H1 (cell line): ENCODE results near the gene ARMH1. TPM values are rescaled to one million over a fixed set of nuclear protein-coding genes. Genes with fewer than 3 reads are reported as not detected.

Experiments
- CTCF ChIA-PET: fragments of 300-600 bp; sonication (Branson Sonifier 250); formaldehyde crosslinking; loops from one replicate; lab custom pipeline; 2021; ENCODE audit not compliant: partially characterized antibody; lab: Charles Lee
- POLR2A ChIA-PET: fragments of 300-600 bp; sonication (Branson Sonifier 250); formaldehyde crosslinking; loops from one replicate; lab custom pipeline; 2021; ENCODE audit warnings: inconsistent platforms; ENCODE audit not compliant: partially characterized antibody; lab: Charles Lee
- DNase-seq, 2 experiments: peaks; one replicate each; pipeline versions ENCODE4 v3.0.0 to v3.0.0-alpha.2; 2010 to 2022; ENCODE audit warnings: low spot score in 2 of 2, low read depth in 1 of 2, mixed read lengths in 1 of 2
- FAIRE-seq: peaks from 2 replicates; lab custom pipeline; 2011; peaks lifted over from hg19 to GRCh38; lab: Jason Lieb, UNC
- H2AFZ ChIP-seq: 2 replicates; pipeline ENCODE4 v1.8.1; 2012; ENCODE audit warnings: low read length, inconsistent platforms
- H2AK5ac ChIP-seq: 2 replicates; pipeline ENCODE4 v1.6.1; 2013; ENCODE audit warnings: low read depth, low read length
- H2BK120ac ChIP-seq: replicated peaks from 2 replicates; pipeline ENCODE3; 2013; ENCODE audit warnings: low read depth, low read length, inconsistent platforms
- H2BK12ac ChIP-seq: 2 replicates; pipeline ENCODE4 v1.6.1; 2013; ENCODE audit warnings: low read depth, low read length
- H2BK15ac ChIP-seq: 2 replicates; pipeline ENCODE4 v1.6.1; 2013; ENCODE audit warnings: low read length
- H2BK20ac ChIP-seq: 2 replicates; pipeline ENCODE4 v1.6.1; 2013; ENCODE audit warnings: low read length
- H2BK5ac ChIP-seq: 2 replicates; pipeline ENCODE4 v1.6.1; 2013; ENCODE audit warnings: low read depth, low read length
- H3K14ac ChIP-seq: 2 replicates; pipeline ENCODE4 v1.6.1; 2013; ENCODE audit warnings: inconsistent platforms; ENCODE audit not compliant: insufficient read length
- H3K18ac ChIP-seq: 2 replicates; pipeline ENCODE4 v1.6.1; 2013; ENCODE audit warnings: low read length; ENCODE audit errors: extremely low read depth
- H3K23ac ChIP-seq: 2 replicates; pipeline ENCODE4 v1.6.1; 2013; ENCODE audit warnings: inconsistent platforms; ENCODE audit not compliant: insufficient read length
- H3K23me2 ChIP-seq: 2 replicates; pipeline ENCODE4 v1.6.1; 2013; ENCODE audit warnings: low read depth, low read length
- H3K27ac ChIP-seq: 2 replicates; pipeline ENCODE4 v1.6.1; 2011; ENCODE audit warnings: low read depth, low read length, inconsistent platforms
- H3K27me3 ChIP-seq, 4 experiments: replicated peaks in 1 of 4; 1 replicate in 1 of 4; 2 replicates in 3 of 4; pipeline versions ENCODE4 v1.6.1 to v1.8.1; 2011 to 2013; ENCODE audit warnings: low read length in 3 of 4, mild to moderate bottlenecking in 3 of 4, inconsistent platforms in 2 of 4, mixed read lengths in 2 of 4, moderate library complexity in 1 of 4; ENCODE audit not compliant: control insufficient read depth in 3 of 4, insufficient read depth in 3 of 4; ENCODE audit errors: extremely low read depth in 1 of 4
- H3K36me3 ChIP-seq, 4 experiments: 2 replicates each; pipeline versions ENCODE4 v1.6.1 to v1.8.1; 2011 to 2013; ENCODE audit warnings: mild to moderate bottlenecking in 4 of 4, low read length in 3 of 4, moderate library complexity in 2 of 4, control low read depth in 1 of 4, inconsistent platforms in 1 of 4; ENCODE audit not compliant: insufficient read depth in 4 of 4, control insufficient read depth in 2 of 4
- H3K4ac ChIP-seq: replicated peaks from 2 replicates; pipeline ENCODE3; 2013; ENCODE audit warnings: low read length, low read depth, mixed read lengths, inconsistent platforms; ENCODE audit not compliant: insufficient read length
- H3K4me1 ChIP-seq, 4 experiments: replicated peaks in 1 of 4; 1 replicate in 1 of 4; 2 replicates in 3 of 4; pipeline versions ENCODE4 v1.6.1 to v1.8.1; 2011 to 2013; ENCODE audit warnings: low read length in 3 of 4, inconsistent platforms in 2 of 4, mixed read lengths in 1 of 4; ENCODE audit not compliant: insufficient read depth in 4 of 4, control insufficient read depth in 3 of 4
- H3K4me2 ChIP-seq, 2 experiments: 2 replicates each; pipeline versions ENCODE4 v1.6.1 to v1.8.1; 2011 to 2013; ENCODE audit warnings: low read depth in 2 of 2, low read length in 2 of 2, control low read depth in 1 of 2, inconsistent platforms in 1 of 2, mild to moderate bottlenecking in 1 of 2; ENCODE audit not compliant: insufficient read depth in 1 of 2
- H3K4me3 ChIP-seq, 4 experiments: fragments of 200-600, 300-600 bp in 1 of 4; sonication (generic), shearing (Covaris generic), sonication (Bioruptor Twin) in 1 of 4; 2 replicates each; pipeline versions ENCODE4 v1.5.1 to v1.8.1; 2011 to 2016; ENCODE audit warnings: low read length in 4 of 4, low read depth in 3 of 4, control low read depth in 2 of 4, inconsistent platforms in 2 of 4, mild to moderate bottlenecking in 2 of 4, mixed read lengths in 1 of 4, moderate library complexity in 1 of 4; ENCODE audit not compliant: insufficient read depth in 2 of 4; ENCODE audit errors: extremely low read depth in 1 of 4
- H3K56ac ChIP-seq: replicated peaks from 2 replicates; pipeline ENCODE3; 2013; ENCODE audit warnings: low read depth, mild to moderate bottlenecking, mixed read lengths, low read length, inconsistent platforms; ENCODE audit not compliant: insufficient read length
- H3K79me1 ChIP-seq: 2 replicates; pipeline ENCODE4 v1.6.1; 2013; ENCODE audit warnings: low read depth, low read length, control low read depth
- H3K79me2 ChIP-seq, 2 experiments: 2 replicates each; pipeline versions ENCODE4 v1.6.1 to v1.8.1; 2012 to 2013; ENCODE audit warnings: low read length in 2 of 2, mild to moderate bottlenecking in 2 of 2, inconsistent platforms in 1 of 2; ENCODE audit not compliant: insufficient read depth in 2 of 2, control insufficient read depth in 1 of 2
- H3K9ac ChIP-seq, 4 experiments: replicated peaks in 1 of 4; 1 replicate in 1 of 4; 2 replicates in 3 of 4; pipeline versions ENCODE4 v1.6.1 to v1.8.1; 2011 to 2013; ENCODE audit warnings: low read depth in 3 of 4, low read length in 3 of 4, control low read depth in 2 of 4, mild to moderate bottlenecking in 2 of 4, moderate library complexity in 2 of 4, inconsistent platforms in 1 of 4; ENCODE audit errors: extremely low read depth in 1 of 4
- H3K9me3 ChIP-seq, 2 experiments: 2 replicates each; pipeline versions ENCODE4 v1.6.1 to v1.8.1; 2012 to 2013; ENCODE audit warnings: mild to moderate bottlenecking in 2 of 2, moderate library complexity in 2 of 2, control low read depth in 1 of 2, inconsistent platforms in 1 of 2, low read depth in 1 of 2, low read length in 1 of 2, mixed read lengths in 1 of 2; ENCODE audit not compliant: insufficient read depth in 2 of 2
- H4K20me1 ChIP-seq, 2 experiments: replicated peaks in 1 of 2; 2 replicates each; pipeline versions ENCODE3 to v1.8.1; 2011 to 2013; ENCODE audit warnings: inconsistent platforms in 2 of 2, low read length in 2 of 2, mild to moderate bottlenecking in 1 of 2; ENCODE audit not compliant: insufficient read depth in 2 of 2, control insufficient read depth in 1 of 2
- H4K5ac ChIP-seq: 2 replicates; pipeline ENCODE4 v1.6.1; 2013; ENCODE audit warnings: low read length, low read depth, mixed read lengths, inconsistent platforms; ENCODE audit not compliant: insufficient read length
- H4K8ac ChIP-seq: 2 replicates; pipeline ENCODE4 v1.8.0; 2013; ENCODE audit warnings: mild to moderate bottlenecking, moderate library complexity, low read length, inconsistent platforms; ENCODE audit not compliant: insufficient read depth; ENCODE audit errors: extremely low read depth
- H4K91ac ChIP-seq: replicated peaks from 2 replicates; pipeline ENCODE3; 2013; ENCODE audit warnings: low read length, mixed read lengths, inconsistent platforms; ENCODE audit not compliant: insufficient read length
- ATF3 ChIP-seq: IDR thresholded peaks from 2 replicates; pipeline ENCODE4 v1.6.1; 2011; ENCODE audit warnings: low read depth, mild to moderate bottlenecking, low read length; ENCODE audit not compliant: insufficient read depth
- CBX5 ChIP-seq: fragments of 300-800, 300-1000 bp; sonication (generic); IDR thresholded peaks from 2 replicates; pipeline ENCODE4 v1.7.1; 2016; ENCODE audit warnings: antibody characterized with exemption, low read length, low read depth
- EP300 ChIP-seq, 2 experiments: IDR thresholded peaks; 1 replicate in 1 of 2; 2 replicates in 1 of 2; pipeline ENCODE4 v1.6.1; 2011 to 2012; ENCODE audit warnings: low read depth in 2 of 2, low read length in 2 of 2, mild to moderate bottlenecking in 2 of 2, borderline replicate concordance in 1 of 2, inconsistent platforms in 1 of 2, moderate library complexity in 1 of 2
- KDM5A ChIP-seq: fragments of 200-600 bp; IDR thresholded peaks from 2 replicates; pipeline ENCODE4 v1.7.1; 2012; ENCODE audit warnings: mild to moderate bottlenecking, low read length, inconsistent platforms, mixed read lengths
- POLR2A ChIP-seq, 2 experiments: IDR thresholded peaks; 1 replicate in 1 of 2; 2 replicates in 1 of 2; pipeline ENCODE4 v1.6.1; 2011; ENCODE audit warnings: low read depth in 2 of 2, low read length in 2 of 2, mild to moderate bottlenecking in 2 of 2; ENCODE audit errors: control extremely low read depth in 1 of 2
- WGBS, 2 experiments: shearing (Covaris generic) in 1 of 2; methylation state at CpG; one replicate each; pipeline versions ENCODE4 v1.1.6 to v1.1.7; 2013 to 2015; ENCODE audit warnings: low lambda C conversion rate in 2 of 2, mixed read lengths in 2 of 2, inconsistent platforms in 1 of 2, low coverage in 1 of 2, missing lambda C conversion rate in 1 of 2; ENCODE audit not compliant: insufficient replicate concordance in 2 of 2, insufficient coverage in 1 of 2, insufficient read length in 1 of 2; ENCODE audit errors: extremely low coverage in 1 of 2, missing lambda C conversion rate in 1 of 2; 5-methylcytosine and 5-hydroxymethylcytosine counted together
- polyA plus RNA-seq, 7 experiments: library from polyadenylated mRNA; depleted of rRNA in 3 of 7; stranded (reverse) in 5 of 7; unstranded in 2 of 7; fragments of >200 nt in 5 of 7; fragments of 200-250 nt in 2 of 7; gene quantifications; 1 replicate in 5 of 7; 2 replicates in 1 of 7; 4 replicates in 1 of 7; pipeline versions ENCODE4 v1.2.1 to v1.2.3, GENCODE V29; 2011 to 2013; ENCODE audit warnings: missing spikeins in 2 of 7, mixed read lengths in 2 of 7
- total RNA-seq: library from RNA; stranded (reverse); fragmentation: NEBNext Ultra II Directional; extraction: Animal tissue kit (Norgen Biotek cat#: 25700); gene quantifications from 2 replicates; pipeline ENCODE4 v1.2.1, GENCODE V29; 2021

Gene ARMH1
- total and polyA plus RNA-seq, 2 of the 8 experiments (the other 6 are each of a cell fraction or from before 2014, with no cell fraction given) = 0.82 to 0.85 TPM

- Histone ChIP-seq H2AK5ac (no peak overlapping the region), H3K14ac (no peak overlapping the region), H2AFZ (no peak overlapping the region), H3K4me1 (no peaks in the 10 kb centered on the region), H3K23me2 (no peaks in the 10 kb centered on the region), H3K79me1 (peaks cover 16% of the 10 kb centered on the region), H2BK5ac (no peak overlapping the region), H2BK120ac (no peak overlapping the region), H4K8ac (no peak overlapping the region), H3K79me2 (no peaks in the 10 kb centered on the region)
- WGBS, 2 experiments = 94% methylated on average over 24 of the region's 24 CpGs; no CpG with 5 or more reads in 1 of the 2 experiments
- CTCF ChIA-PET = interaction anchor here (0.5 to 15.0 kb wide), 9 partner anchors 9 to 151 kb away, joined by 3 to 197 read pairs (median 3); no protein-coding TSS in a partner anchor
- no peak; a peak in 1 of 3 replicates for TF ChIP-seq POLR2A (IDR thresholded peaks at IDR 0.05; ENCODE audit: control extremely low read depth in 1 of 2, low read depth in 2 of 2, low read length in 2 of 2)
- TF ChIP-seq ATF3 = no peak
- no peak for TF ChIP-seq CBX5
- TF ChIP-seq KDM5A = no peak
- no peak for TF ChIP-seq EP300 (IDR thresholded peaks at IDR 0.05; ENCODE audit: borderline replicate concordance in 1 of 2, low read depth in 2 of 2, low read length in 2 of 2)
- TF ChIP-seq, all 59 proteins: peak for 0
- Histone ChIP-seq H4K5ac (no peak overlapping the region), H3K4ac (no peak overlapping the region), H2BK20ac (no peak overlapping the region), H3K27ac (no peak overlapping the region), H4K91ac (no peak overlapping the region), H4K20me1 (peaks cover 15 to 17% of the 10 kb centered on the region in 2 experiments), H3K56ac (no peak overlapping the region), H3K4me2 (no peak overlapping the region), H3K23ac (no peak overlapping the region), H3K36me3 (peaks cover 33 to 79% (median 71%) of the 10 kb centered on the region in 4 experiments), H3K9ac (peak overlapping the region in 2 of 4 experiments; percentile 4 to 15; a peak in 3 of 7 replicates), H3K27me3 (no peaks in the 10 kb centered on the region), H3K9me3 (no peaks in the 10 kb centered on the region), H2BK15ac (no peak overlapping the region), H3K4me3 (no peak overlapping the region), H3K18ac (no peak overlapping the region), H2BK12ac (no peak overlapping the region)
- POLR2A ChIA-PET = interaction anchor here (1.6 to 30.8 kb wide), 6 partner anchors 2 to 299 kb away, joined by 3 to 633 read pairs (median 8); no protein-coding TSS in a partner anchor
- FAIRE-seq = no peak
- DNase-seq = no peak
Observed at GRCh38 chr1:44640200-44640853, 34.2 kb upstream of the ARMH1 start.
